Smooth muscle cell (in vitro differentiated cells): ENCODE data around the gene MNT. TPM values are rescaled to one million over a fixed set of nuclear protein-coding genes. Genes with fewer than 3 reads are reported as not detected.

ENCODE experiments used
- DNase-seq: peaks from one replicate; lab custom pipeline; 2025; ENCODE audit not compliant: unreplicated experiment; lab: John Stamatoyannopoulos, UW
- H2AFZ ChIP-seq: fragments of 200-600 bp; sonication (generic); 2 replicates; pipeline ENCODE4 v1.6.0; 2016; ENCODE audit warnings: antibody characterized with exemption, low read depth, mild to moderate bottlenecking
- H3F3A ChIP-seq: fragments of 200-600 bp; sonication (generic); 2 replicates; pipeline ENCODE4 v1.6.0; 2017; ENCODE audit warnings: antibody characterized with exemption, low read depth
- H3K27ac ChIP-seq: fragments of 200-600 bp; sonication (generic); 2 replicates; pipeline ENCODE4 v1.5.1; 2016; ENCODE audit warnings: low read depth, mild to moderate bottlenecking
- H3K27me3 ChIP-seq: fragments of 200-600 bp; sonication (generic); 2 replicates; pipeline ENCODE4 v1.6.1; 2016; ENCODE audit warnings: low read depth, mild to moderate bottlenecking
- H3K36me3 ChIP-seq: fragments of 200-600 bp; sonication (generic); 2 replicates; pipeline ENCODE4 v1.5.1; 2016; ENCODE audit warnings: low read depth
- H3K4me1 ChIP-seq: fragments of 200-600 bp; sonication (generic); 2 replicates; pipeline ENCODE4 v1.5.1; 2016; ENCODE audit warnings: low read depth
- H3K4me2 ChIP-seq: fragments of 200-600 bp; sonication (generic); 2 replicates; pipeline ENCODE4 v1.6.0; 2016; ENCODE audit warnings: mild to moderate bottlenecking
- H3K4me3 ChIP-seq: fragments of 200-600 bp; sonication (generic); 2 replicates; pipeline ENCODE4 v1.5.1; 2016; ENCODE audit warnings: mild to moderate bottlenecking
- H3K79me2 ChIP-seq: fragments of 200-600 bp; sonication (generic); 2 replicates; pipeline ENCODE4 v1.6.0; 2016; ENCODE audit warnings: low read depth, mild to moderate bottlenecking
- H3K9ac ChIP-seq: fragments of 200-600 bp; sonication (generic); 2 replicates; pipeline ENCODE4 v1.6.0; 2016; ENCODE audit warnings: low read depth
- H3K9me3 ChIP-seq: fragments of 200-600 bp; sonication (generic); replicated peaks from 2 replicates; pipeline ENCODE4 v1.5.1; 2016; ENCODE audit warnings: low read depth
- H4K20me1 ChIP-seq: fragments of 200-600 bp; sonication (generic); 2 replicates; pipeline ENCODE4 v1.6.0; 2016; ENCODE audit warnings: low read depth
- CTCF ChIP-seq: fragments of 200-600 bp; sonication (generic); IDR thresholded peaks from 2 replicates; pipeline ENCODE4 v1.5.1; 2017; ENCODE audit warnings: borderline replicate concordance, mild to moderate bottlenecking, antibody characterized with exemption; ENCODE audit not compliant: insufficient read depth, poor library complexity, severe bottlenecking
- WGBS: methylation state at CpG from one replicate; pipeline ENCODE4 v1.1.7; 2016; ENCODE audit warnings: low lambda C conversion rate; 5-methylcytosine and 5-hydroxymethylcytosine counted together
- polyA plus RNA-seq: library from polyadenylated mRNA; unstranded; fragments of >200 nt; fragmentation: Nextera tagmentation; extraction: Ambion mirVana; gene quantifications from 2 replicates; pipeline ENCODE4 v1.2.1, GENCODE V29; 2016
- total RNA-seq: library from RNA; depleted of rRNA; stranded (reverse); fragments of >200 nt; gene quantifications from 2 replicates; pipeline ENCODE4 v1.2.3, GENCODE V29; 2014

MNT gene
- total and polyA plus RNA-seq, 2 experiments from 2014 or later: 5.7 to 12.8 TPM

- H3K79me2 ChIP-seq: peaks cover 3% of the 10 kb centered on the region
- no peak overlapping the region for H3K4me3 ChIP-seq
- peak overlapping the region; percentile 26 for H3K4me2 ChIP-seq
- peak overlapping the region; percentile 63 for H3K27ac ChIP-seq
- peak overlapping the region; percentile 10 for H3K9ac ChIP-seq
- H3K27me3 ChIP-seq: no peaks in the 10 kb centered on the region
- H3K36me3 ChIP-seq: no peaks in the 10 kb centered on the region
- H3K4me1 ChIP-seq: peaks cover 6% of the 10 kb centered on the region
- H3K9me3 ChIP-seq: no peaks in the 10 kb centered on the region
- no peak for DNase-seq
- peaks cover 19% of the 10 kb centered on the region for H4K20me1 ChIP-seq
- TF ChIP-seq CTCF: no peak
- no peak overlapping the region for H2AFZ ChIP-seq
- H3F3A ChIP-seq: peaks cover 10% of the 10 kb centered on the region
- 42% methylated on average over 11 of the region's 11 CpGs for WGBS
These were observed 17.2 kb downstream of the MNT start for GRCh38 chr17:2383628-2384167.

GRCh38 chr17:2380950-2381649, 19.8 kb downstream of the MNT start:
- peaks cover 10% of the 10 kb centered on the region for H3F3A ChIP-seq
- 89% methylated on average over 15 of the region's 15 CpGs for whole genome bisulfite sequencing
- no peak for DNase-seq
- H3K36me3 ChIP-seq: no peaks in the 10 kb centered on the region
- H3K9ac ChIP-seq: no peak overlapping the region
- no peak overlapping the region for H3K4me3 ChIP-seq
- H3K27ac ChIP-seq: peak overlapping the region; percentile 42
- H4K20me1 ChIP-seq: peaks cover 4% of the 10 kb centered on the region
- H3K79me2 ChIP-seq: no peaks in the 10 kb centered on the region
- peaks cover 6% of the 10 kb centered on the region for H3K4me1 ChIP-seq
- no peak overlapping the region for H2AFZ ChIP-seq
- TF ChIP-seq CTCF: no peak
- H3K27me3 ChIP-seq: no peaks in the 10 kb centered on the region
- no peaks in the 10 kb centered on the region for H3K9me3 ChIP-seq
- no peak overlapping the region for H3K4me2 ChIP-seq

- H3K9ac ChIP-seq: no peak overlapping the region
- H3K4me3 ChIP-seq: no peak overlapping the region
- H3K27ac ChIP-seq: peak overlapping the region; percentile 42
- 60% methylated on average over 16 of the region's 16 CpGs for WGBS
- peaks cover 6% of the 10 kb centered on the region for H3K4me1 ChIP-seq
- no peak overlapping the region for H3K4me2 ChIP-seq
- no peak overlapping the region for H2AFZ ChIP-seq
- no peaks in the 10 kb centered on the region for H3K9me3 ChIP-seq
- H3K27me3 ChIP-seq: no peaks in the 10 kb centered on the region
- TF ChIP-seq CTCF: no peak
- no peak for DNase-seq
- H3F3A ChIP-seq: peaks cover 10% of the 10 kb centered on the region
- no peaks in the 10 kb centered on the region for H3K36me3 ChIP-seq
- no peaks in the 10 kb centered on the region for H3K79me2 ChIP-seq
- H4K20me1 ChIP-seq: no peaks in the 10 kb centered on the region
These were observed 20.5 kb downstream of the MNT start for GRCh38 chr17:2380226-2380922.
